ENCODE measurements around the gene RAD51C.
"Not testable (repeated sequence)": the region's sequence is repeated elsewhere in the genome, so short reads cannot be mapped to it uniquely, and the experiment has no call there.

RAD51C gene

DNA sequence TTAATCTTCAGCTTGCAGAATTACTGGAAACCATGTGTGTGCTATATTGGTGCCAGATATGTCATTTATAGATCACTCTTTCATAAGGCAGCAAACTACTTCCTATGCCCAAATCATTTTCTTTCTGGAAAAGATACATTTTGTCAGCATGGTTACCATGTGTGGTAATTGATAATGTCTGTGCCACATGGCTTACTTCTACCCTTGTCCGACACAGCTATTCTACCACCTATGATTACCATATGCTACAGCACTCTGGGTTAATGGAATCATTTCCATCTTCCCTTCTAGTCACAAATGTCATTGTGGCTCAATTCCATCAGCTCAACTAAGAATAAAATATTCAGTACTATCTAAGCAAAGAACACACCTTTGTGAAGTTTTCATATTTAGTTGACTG is 55.3 kb downstream of the RAD51C start:
- no peak for DNase-seq

- DNase-seq, result not testable (repeated sequence)
Observed at GRCh38 chr17:58749627-58750026, 57.2 kb downstream of the RAD51C start.

DNA sequence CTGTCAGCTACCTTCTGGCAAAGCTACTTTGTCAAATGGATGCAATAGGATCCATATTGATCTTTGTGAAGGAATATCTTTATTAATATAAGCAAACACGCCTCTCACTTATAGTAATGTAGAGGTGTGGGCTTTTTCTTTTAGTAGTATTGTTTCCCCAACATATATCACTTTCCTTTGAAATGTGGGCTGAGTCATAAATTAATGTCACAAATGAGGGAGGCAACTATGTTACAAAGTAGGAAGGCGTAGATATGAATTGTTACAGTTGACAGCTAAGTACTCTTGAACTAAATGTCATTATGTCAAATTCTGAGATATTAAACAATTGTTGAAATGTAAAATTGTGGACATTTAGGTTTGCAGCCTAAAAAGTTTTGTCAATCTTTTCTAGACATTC is 60.6 kb downstream of the RAD51C start:
- DNase-seq, result no peak

- DNase-seq, result no peak
Observed at GRCh38 chr17:58755269-58755576, 62.8 kb downstream of the RAD51C start.

- peak; percentile 69 to 76 for DNase-seq
Observed at GRCh38 chr17:58755577-58756245, 63.3 kb downstream of the RAD51C start, which contains the start of gene PPM1E. Gene PPM1E (plus strand): TSS chr17:58755854.

DNA sequence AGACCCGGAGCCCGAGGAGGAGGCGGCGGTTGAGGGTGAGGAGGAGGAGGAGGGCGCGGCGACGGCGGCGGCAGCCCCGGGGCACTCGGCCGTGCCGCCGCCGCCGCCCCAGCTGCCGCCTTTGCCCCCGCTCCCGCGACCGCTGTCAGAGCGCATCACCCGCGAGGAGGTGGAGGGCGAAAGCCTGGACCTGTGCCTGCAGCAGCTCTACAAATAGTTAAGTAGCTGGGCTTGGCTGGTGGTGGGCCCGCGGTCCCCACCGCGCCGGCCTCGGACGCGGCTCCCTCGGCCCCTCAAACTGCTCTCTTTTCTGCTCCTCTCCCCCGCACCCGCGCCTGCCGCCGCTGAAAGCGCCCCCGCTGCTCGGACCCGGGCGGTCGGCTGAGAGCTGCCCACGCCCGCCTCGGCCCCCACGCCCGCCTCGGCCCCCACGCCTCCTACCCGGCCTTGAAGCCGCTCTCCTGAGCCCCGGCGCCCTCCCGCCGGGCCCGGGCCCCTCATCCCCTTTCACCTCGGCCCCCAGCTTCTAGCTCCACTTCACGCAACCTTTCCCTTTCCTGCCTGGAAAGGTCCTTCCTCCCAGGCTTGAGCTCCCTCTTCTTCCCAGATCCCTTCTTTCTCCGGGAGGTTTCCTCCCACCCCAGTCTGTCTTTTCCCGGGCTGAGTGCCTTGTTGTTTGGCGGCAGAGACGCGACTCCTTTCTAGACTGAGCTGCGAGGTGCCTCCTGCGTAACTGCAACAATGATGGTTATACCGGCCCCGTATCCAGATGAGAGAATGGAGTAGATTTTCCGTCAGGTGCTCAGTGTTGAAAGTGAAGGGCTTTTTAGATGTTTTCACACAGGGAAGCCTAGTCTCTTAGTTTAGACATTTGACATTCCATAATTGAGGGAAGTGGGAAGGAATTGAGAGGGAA is 64.1 kb downstream of the RAD51C start:
- no peak for DNase-seq

GRCh38 chr17:58757162-58757613 is 64.8 kb downstream of the RAD51C start:
- DNase-seq, result no peak

DNA sequence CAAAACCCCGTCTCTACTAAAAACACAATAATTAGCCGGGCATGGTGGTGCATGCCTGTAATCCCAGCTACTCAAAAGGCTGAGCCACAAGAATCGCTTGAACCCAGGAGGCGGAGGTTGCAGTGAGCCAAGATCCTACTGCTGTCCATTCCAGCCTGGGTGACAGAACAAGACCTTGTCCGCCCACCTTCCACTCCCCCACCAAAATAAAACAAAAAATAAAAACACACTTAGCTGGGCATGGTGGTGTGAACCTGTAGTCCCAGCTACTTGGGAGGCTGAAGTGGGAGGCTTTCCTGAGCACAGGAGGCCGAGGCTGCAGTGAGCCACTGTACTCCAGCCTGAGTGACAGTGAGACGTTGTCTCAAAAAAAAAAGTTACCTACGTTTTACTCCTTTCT is 66.5 kb downstream of the RAD51C start:
- no peak for DNase-seq

DNA sequence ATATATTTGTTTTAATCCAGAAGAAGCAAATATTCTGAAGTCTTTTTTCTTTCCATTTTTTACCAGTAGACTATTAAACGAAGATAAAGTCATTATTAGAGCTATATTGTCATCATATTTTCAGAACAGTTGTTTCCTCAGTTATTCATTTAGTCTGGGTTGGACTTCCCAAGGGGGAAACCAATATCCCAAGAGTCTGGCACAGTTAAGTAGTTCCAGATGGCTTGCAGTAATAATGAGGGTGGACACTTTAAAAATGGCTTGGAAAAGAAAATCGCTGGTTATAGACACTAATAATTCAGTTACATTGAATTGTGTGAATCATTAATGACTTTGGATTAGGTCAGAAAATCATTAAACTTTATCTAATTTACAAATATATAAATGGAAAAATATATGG is 67.1 kb downstream of the RAD51C start:
- no peak for DNase-seq

DNA sequence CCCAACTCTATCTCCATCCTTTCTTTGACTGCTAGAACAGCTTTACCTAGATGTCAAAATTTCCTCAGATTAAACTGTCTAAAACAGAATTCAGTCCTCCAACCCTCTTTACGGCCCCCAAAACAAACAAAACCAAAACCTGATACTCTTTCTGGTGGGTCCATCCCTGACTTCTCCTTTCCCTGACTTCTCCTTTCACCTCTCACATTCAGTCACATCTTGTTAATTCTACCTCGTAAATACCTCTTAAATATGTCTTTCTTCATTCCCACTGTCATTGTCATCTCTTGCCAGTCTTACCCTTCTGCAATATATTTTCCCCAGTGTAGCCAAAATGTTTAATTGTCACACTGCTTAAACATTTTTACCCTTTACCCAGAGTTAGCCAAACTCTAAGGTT is 67.8 kb downstream of the RAD51C start:
- no peak for DNase-seq

- DNase-seq, result no peak
Observed at GRCh38 chr17:58763263-58763662, 70.9 kb downstream of the RAD51C start.

GRCh38 chr17:58764373-58764772 is 72.0 kb downstream of the RAD51C start:
- DNase-seq, result no peak

- not testable (repeated sequence) for DNase-seq
Observed at GRCh38 chr17:58778482-58778881, 86.1 kb downstream of the RAD51C start.

DNA sequence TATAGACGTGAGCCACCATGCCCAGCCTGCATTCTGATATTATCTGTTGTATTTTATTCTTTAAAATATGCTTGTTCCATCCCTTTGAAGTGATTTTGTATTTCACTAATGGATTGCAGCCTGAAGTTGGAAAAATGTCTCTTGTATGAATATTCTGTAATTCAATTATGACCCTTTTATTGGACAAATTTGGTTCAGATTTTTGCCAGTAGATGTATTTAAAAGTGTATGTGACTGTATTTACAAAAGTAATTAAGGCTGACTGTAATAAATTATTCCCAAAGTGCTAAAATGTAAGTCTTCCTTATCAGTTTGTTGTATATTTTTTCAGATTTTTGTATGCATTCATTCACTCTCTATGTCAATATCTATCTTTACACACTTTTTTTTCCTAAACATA is 87.0 kb downstream of the RAD51C start:
- no peak for DNase-seq

- DNase-seq, result peak; percentile 43 to 54
Observed at GRCh38 chr17:58783380-58783779, 91.0 kb downstream of the RAD51C start.

DNA sequence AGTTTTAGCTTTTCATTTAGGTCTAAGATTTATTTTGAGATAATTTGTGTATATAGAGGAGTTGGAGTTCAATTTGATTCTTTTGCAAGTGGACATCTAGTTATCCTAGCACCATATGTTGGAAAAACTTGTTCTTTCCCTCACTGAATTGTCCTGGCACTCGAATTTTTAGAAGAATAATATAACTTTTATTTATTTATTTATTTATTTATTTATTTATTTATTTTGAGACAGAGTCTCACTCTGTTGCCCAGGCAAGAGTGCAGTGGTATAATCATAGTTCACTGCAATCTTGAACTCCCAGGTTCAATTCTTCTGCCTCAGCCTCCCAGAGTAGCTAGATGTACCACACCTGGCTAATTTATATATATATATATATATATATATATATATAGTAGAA is 92.7 kb downstream of the RAD51C start:
- no peak for DNase-seq
